Measurements from ENCODE around the gene SHISA2.
A peak's percentile ranks its signal among the peaks of the same experiment; 100 is the strongest.

Gene SHISA2

GRCh38 chr13:26017196-26017921 lies 34.5 kb downstream of the SHISA2 start:
- no peak for DNase-seq

- no peak for DNase-seq
Measured at GRCh38 chr13:26016189-26016588, 35.6 kb downstream of the SHISA2 start.

- DNase-seq = no peak
Measured at GRCh38 chr13:26015271-26016125, 36.3 kb downstream of the SHISA2 start.

GRCh38 chr13:26012995-26013394 lies 38.8 kb downstream of the SHISA2 start:
- DNase-seq = no peak

GRCh38 chr13:26011996-26012821 lies 39.6 kb downstream of the SHISA2 start:
- peak; percentile 61 to 69 for DNase-seq

- no peak for DNase-seq
Measured at GRCh38 chr13:26011208-26011573, 40.6 kb downstream of the SHISA2 start.

- no peak for DNase-seq
Measured at GRCh38 chr13:26010487-26011207, 41.2 kb downstream of the SHISA2 start.

- no peak for DNase-seq
Measured at GRCh38 chr13:26007261-26008125, 44.3 kb downstream of the SHISA2 start.

All from activated T-cell treated with anti-CD3 and anti-CD28 coated beads, Interleukin-2, amount 50 U/mL, for 48 hours (primary cell).